ENCODE results near the gene TAS2R9. TPM values are rescaled to one million over a fixed set of nuclear protein-coding genes. Genes with fewer than 3 reads are reported as not detected.

The TAS2R9 gene
- total and polyA plus RNA-seq, 7 experiments from 2014 or later = not detected

GRCh38 chr12:10842862-10843261, 32.9 kb upstream of the TAS2R9 start:
- H3K27me3 ChIP-seq (ENCODE audit: control insufficient read depth in 2 of 2, insufficient read depth in 2 of 2, low read length in 2 of 2) = no peaks in the 10 kb centered on the region
- H3K4me1 ChIP-seq (ENCODE audit: control insufficient read depth in 2 of 2, insufficient read depth in 2 of 2, low read length in 2 of 2) = no peaks in the 10 kb centered on the region
- Mint-ChIP-seq H3K27me3 (no peaks in the 10 kb centered on the region), H3K9me3 (peaks cover 0 to 6% (median 3%) of the 10 kb centered on the region in 11 donors), H3K27ac (no peak overlapping the region), H3K4me1 (peaks cover 0 to 3% (median 0%) of the 10 kb centered on the region in 7 donors), H3K4me3 (no peak overlapping the region), H3K36me3 (peaks cover 12 to 63% (median 35%) of the 10 kb centered on the region in 5 donors)
- no peak overlapping the region for H3K4me3 ChIP-seq (ENCODE audit: low read length)
- intact Hi-C loops (cut with micrococcal nuclease) = no loop called here
- no peak overlapping the region for H3K27ac ChIP-seq (ENCODE audit: low read depth, low read length)
- no peak for ATAC-seq
- H3K9me3 ChIP-seq (ENCODE audit: control insufficient read depth in 2 of 3, low read length in 3 of 3) = no peaks in the 10 kb centered on the region
- CTCF ChIA-PET = no interaction called here
- H3K36me3 ChIP-seq (ENCODE audit: control insufficient read depth in 2 of 3, insufficient read depth in 3 of 3, low read length in 3 of 3) = peaks cover 0 to 6% (median 0%) of the 10 kb centered on the region in 3 experiments
- no peak for DNase-seq
- POLR2A ChIA-PET = no interaction called here

- Histone ChIP-seq H3K4me3 (ENCODE audit: low read length) (no peak overlapping the region), H3K27me3 (ENCODE audit: control insufficient read depth in 2 of 2, insufficient read depth in 2 of 2, low read length in 2 of 2) (no peaks in the 10 kb centered on the region), H3K4me1 (ENCODE audit: control insufficient read depth in 2 of 2, insufficient read depth in 2 of 2, low read length in 2 of 2) (no peaks in the 10 kb centered on the region), H3K27ac (ENCODE audit: low read depth, low read length) (no peak overlapping the region), H3K36me3 (ENCODE audit: control insufficient read depth in 2 of 3, insufficient read depth in 3 of 3, low read length in 3 of 3) (no peaks in the 10 kb centered on the region), H3K9me3 (ENCODE audit: control insufficient read depth in 2 of 3, low read length in 3 of 3) (no peaks in the 10 kb centered on the region)
- POLR2A ChIA-PET = no interaction called here
- intact Hi-C loops (cut with micrococcal nuclease) = no loop called here
- Mint-ChIP-seq H3K4me3 (no peak overlapping the region), H3K36me3 (peaks cover 0 to 37% (median 4%) of the 10 kb centered on the region in 5 donors), H3K27me3 (no peaks in the 10 kb centered on the region), H3K4me1 (no peaks in the 10 kb centered on the region), H3K9me3 (peaks cover 0 to 20% (median 5%) of the 10 kb centered on the region in 11 donors), H3K27ac (no peak overlapping the region)
- ATAC-seq (no peak), DNase-seq (no peak)
- CTCF ChIA-PET = no interaction called here
These were observed 28.5 kb upstream of the TAS2R9 start for GRCh38 chr12:10838461-10838860.

GRCh38 chr12:10829994-10830393, 20.0 kb upstream of the TAS2R9 start:
- peaks cover 0 to 3% (median 0%) of the 10 kb centered on the region in 5 donors for H3K36me3 Mint-ChIP-seq
- H3K4me3 ChIP-seq (ENCODE audit: low read length) = no peak overlapping the region
- H3K27ac ChIP-seq (ENCODE audit: low read depth, low read length) = no peak overlapping the region
- H3K36me3 ChIP-seq (ENCODE audit: control insufficient read depth in 2 of 3, insufficient read depth in 3 of 3, low read length in 3 of 3) = no peaks in the 10 kb centered on the region
- no peaks in the 10 kb centered on the region for H3K27me3 Mint-ChIP-seq
- H3K4me1 Mint-ChIP-seq = no peaks in the 10 kb centered on the region
- CTCF ChIA-PET = no interaction called here
- no peaks in the 10 kb centered on the region for H3K27me3 ChIP-seq (ENCODE audit: control insufficient read depth in 2 of 2, insufficient read depth in 2 of 2, low read length in 2 of 2)
- no peak for DNase-seq
- intact Hi-C loops (cut with micrococcal nuclease) = loop anchor here in 1 of 2 donors (5.0 kb wide), 1 partner anchor 52 kb away; the partner anchor contains the start of gene PRH1
- no peak overlapping the region for H3K27ac Mint-ChIP-seq
- no peak overlapping the region for H3K4me3 Mint-ChIP-seq
- ATAC-seq = no peak
- no peaks in the 10 kb centered on the region for H3K4me1 ChIP-seq (ENCODE audit: control insufficient read depth in 2 of 2, insufficient read depth in 2 of 2, low read length in 2 of 2)
- POLR2A ChIA-PET = no interaction called here
- no peaks in the 10 kb centered on the region for H3K9me3 Mint-ChIP-seq
- no peaks in the 10 kb centered on the region for H3K9me3 ChIP-seq (ENCODE audit: control insufficient read depth in 2 of 3, low read length in 3 of 3)

- peaks cover 0 to 2% (median 0%) of the 10 kb centered on the region in 7 donors for H3K4me1 Mint-ChIP-seq
- Histone ChIP-seq H3K9me3 (ENCODE audit: control insufficient read depth in 2 of 3, low read length in 3 of 3) (no peaks in the 10 kb centered on the region), H3K4me3 (ENCODE audit: low read length) (no peak within 1 kb of the TSS), H3K27ac (ENCODE audit: low read depth, low read length) (no peak within 1 kb of the TSS), H3K36me3 (ENCODE audit: control insufficient read depth in 2 of 3, insufficient read depth in 3 of 3, low read length in 3 of 3) (no peaks in the 10 kb centered on the region), H3K4me1 (ENCODE audit: control insufficient read depth in 2 of 2, insufficient read depth in 2 of 2, low read length in 2 of 2) (no peaks in the 10 kb centered on the region), H3K27me3 (ENCODE audit: control insufficient read depth in 2 of 2, insufficient read depth in 2 of 2, low read length in 2 of 2) (no peaks in the 10 kb centered on the region)
- ChIA-PET CTCF (no interaction called here), POLR2A (no interaction called here)
- no peak within 1 kb of the TSS for H3K4me3 Mint-ChIP-seq
- peaks cover 0 to 4% (median 0%) of the 10 kb centered on the region in 5 donors for H3K36me3 Mint-ChIP-seq
- no peak within 1 kb of the TSS for H3K27ac Mint-ChIP-seq
- peaks cover 0 to 2% (median 0%) of the 10 kb centered on the region in 11 donors for H3K9me3 Mint-ChIP-seq
- no peak for DNase-seq
- intact Hi-C loops (cut with micrococcal nuclease) = no loop called here
- no peaks in the 10 kb centered on the region for H3K27me3 Mint-ChIP-seq
- no peak for ATAC-seq
These were observed 16.3 kb upstream of the TAS2R9 start, which contains the start of gene TAS2R10 for GRCh38 chr12:10826258-10826657. Gene TAS2R10, minus strand, starts transcription at chr12:10826358. Its CDS starts 89 bp downstream, at chr12:10826269.

- Mint-ChIP-seq H3K4me3 (no peak overlapping the region), H3K36me3 (peaks cover 0 to 4% (median 0%) of the 10 kb centered on the region in 5 donors), H3K27me3 (no peaks in the 10 kb centered on the region), H3K9me3 (peaks cover 0 to 2% (median 0%) of the 10 kb centered on the region in 11 donors), H3K27ac (no peak overlapping the region), H3K4me1 (peaks cover 0 to 2% (median 0%) of the 10 kb centered on the region in 7 donors)
- H3K36me3 ChIP-seq (ENCODE audit: control insufficient read depth in 2 of 3, insufficient read depth in 3 of 3, low read length in 3 of 3) = no peaks in the 10 kb centered on the region
- H3K4me1 ChIP-seq (ENCODE audit: control insufficient read depth in 2 of 2, insufficient read depth in 2 of 2, low read length in 2 of 2) = no peaks in the 10 kb centered on the region
- no peaks in the 10 kb centered on the region for H3K27me3 ChIP-seq (ENCODE audit: control insufficient read depth in 2 of 2, insufficient read depth in 2 of 2, low read length in 2 of 2)
- intact Hi-C loops (cut with micrococcal nuclease) = no loop called here
- ChIA-PET CTCF (no interaction called here), POLR2A (no interaction called here)
- DNase-seq = no peak
- no peak for ATAC-seq
- H3K27ac ChIP-seq (ENCODE audit: low read depth, low read length) = no peak overlapping the region
- H3K9me3 ChIP-seq (ENCODE audit: control insufficient read depth in 2 of 3, low read length in 3 of 3) = no peaks in the 10 kb centered on the region
- no peak overlapping the region for H3K4me3 ChIP-seq (ENCODE audit: low read length)
These were observed 15.0 kb upstream of the TAS2R9 start for GRCh38 chr12:10824957-10825356.

- no peak overlapping the region for H3K27ac ChIP-seq (ENCODE audit: low read depth, low read length)
- Mint-ChIP-seq H3K27ac (no peak overlapping the region), H3K36me3 (no peaks in the 10 kb centered on the region), H3K4me1 (no peaks in the 10 kb centered on the region), H3K4me3 (no peak overlapping the region), H3K9me3 (no peaks in the 10 kb centered on the region), H3K27me3 (peaks cover 22 to 38% (median 26%) of the 10 kb centered on the region in 5 donors)
- POLR2A ChIA-PET = no interaction called here
- CTCF ChIA-PET = no interaction called here
- H3K4me1 ChIP-seq (ENCODE audit: control insufficient read depth in 2 of 2, insufficient read depth in 2 of 2, low read length in 2 of 2) = no peaks in the 10 kb centered on the region
- intact Hi-C loops (cut with micrococcal nuclease) = no loop called here
- no peaks in the 10 kb centered on the region for H3K27me3 ChIP-seq (ENCODE audit: control insufficient read depth in 2 of 2, insufficient read depth in 2 of 2, low read length in 2 of 2)
- ATAC-seq (no peak), DNase-seq (no peak)
- H3K9me3 ChIP-seq (ENCODE audit: control insufficient read depth in 2 of 3, low read length in 3 of 3) = no peaks in the 10 kb centered on the region
- H3K4me3 ChIP-seq (ENCODE audit: low read length) = no peak overlapping the region
- H3K36me3 ChIP-seq (ENCODE audit: control insufficient read depth in 2 of 3, insufficient read depth in 3 of 3, low read length in 3 of 3) = no peaks in the 10 kb centered on the region
These were observed 2.0 kb upstream of the TAS2R9 start for GRCh38 chr12:10811883-10812536.

GRCh38 chr12:10807186-10807585, 2.8 kb downstream of the TAS2R9 start, which contains the start of gene TAS2R8:
Gene TAS2R8, minus strand, starts transcription at chr12:10807286. Its CDS starts 306 bp downstream, at chr12:10806980.
- Mint-ChIP-seq H3K4me1 (no peaks in the 10 kb centered on the region), H3K9me3 (no peaks in the 10 kb centered on the region), H3K4me3 (no peak within 1 kb of the TSS), H3K27me3 (peaks cover 23 to 44% (median 32%) of the 10 kb centered on the region in 5 donors), H3K36me3 (no peaks in the 10 kb centered on the region), H3K27ac (no peak within 1 kb of the TSS)
- POLR2A ChIA-PET = no interaction called here
- ATAC-seq (no peak), DNase-seq (no peak)
- Histone ChIP-seq H3K27ac (ENCODE audit: low read depth, low read length) (no peak within 1 kb of the TSS), H3K27me3 (ENCODE audit: control insufficient read depth in 2 of 2, insufficient read depth in 2 of 2, low read length in 2 of 2) (no peaks in the 10 kb centered on the region), H3K9me3 (ENCODE audit: control insufficient read depth in 2 of 3, low read length in 3 of 3) (no peaks in the 10 kb centered on the region), H3K36me3 (ENCODE audit: control insufficient read depth in 2 of 3, insufficient read depth in 3 of 3, low read length in 3 of 3) (no peaks in the 10 kb centered on the region), H3K4me1 (ENCODE audit: control insufficient read depth in 2 of 2, insufficient read depth in 2 of 2, low read length in 2 of 2) (no peaks in the 10 kb centered on the region), H3K4me3 (ENCODE audit: low read length) (no peak within 1 kb of the TSS)
- intact Hi-C loops (cut with micrococcal nuclease) = no loop called here
- CTCF ChIA-PET = no interaction called here

All from naive thymus-derived CD4-positive, alpha-beta T cell (primary cell).